HG03175 (cell line): ENCODE data around the gene HSPA12A.
A peak's percentile ranks its signal among the peaks of the same experiment; 100 is the strongest.

Source experiments
- ATAC-seq: cut with Tn5 transposase; IDR thresholded peaks from one replicate; pipeline ENCODE4 v1.9.1; 2021; ENCODE audit warnings: mild to moderate bottlenecking, moderate library complexity; ENCODE audit not compliant: unreplicated experiment

The HSPA12A gene

GRCh38 chr10:116742367-116743265, at the start of gene HSPA12A:
HSPA12A (minus strand) TSS chr10:116742566; CDS start chr10:116742469, 97 bp downstream.
- ATAC-seq = peak; percentile 92

- ATAC-seq = no peak
Measured at GRCh38 chr10:116791241-116791640, 48.9 kb upstream of the HSPA12A start.

- ATAC-seq = peak; percentile 86
Measured at GRCh38 chr10:116787893-116788665, 45.7 kb upstream of the HSPA12A start.

GRCh38 chr10:116787053-116787659, 44.8 kb upstream of the HSPA12A start:
- ATAC-seq = no peak

GRCh38 chr10:116785867-116786266, 43.5 kb upstream of the HSPA12A start:
- ATAC-seq = no peak

- no peak for ATAC-seq
Measured at GRCh38 chr10:116785282-116785681, 42.9 kb upstream of the HSPA12A start.

- no peak for ATAC-seq
Measured at GRCh38 chr10:116784651-116785050, 42.3 kb upstream of the HSPA12A start.

- ATAC-seq = no peak
Measured at GRCh38 chr10:116784035-116784434, 41.7 kb upstream of the HSPA12A start.

GRCh38 chr10:116783011-116783655, 40.8 kb upstream of the HSPA12A start:
- no peak for ATAC-seq

GRCh38 chr10:116781370-116781884, 39.1 kb upstream of the HSPA12A start:
- no peak for ATAC-seq

GRCh38 chr10:116780691-116781205, 38.4 kb upstream of the HSPA12A start:
- ATAC-seq = no peak

GRCh38 chr10:116779076-116779687, 36.8 kb upstream of the HSPA12A start:
- ATAC-seq = no peak

GRCh38 chr10:116777006-116777405, 34.6 kb upstream of the HSPA12A start:
- ATAC-seq = no peak

- ATAC-seq = no peak
Measured at GRCh38 chr10:116775488-116776400, 33.4 kb upstream of the HSPA12A start.

GRCh38 chr10:116774728-116775151, 32.4 kb upstream of the HSPA12A start:
- ATAC-seq = no peak

GRCh38 chr10:116772909-116773705, 30.7 kb upstream of the HSPA12A start:
- ATAC-seq = no peak

GRCh38 chr10:116771959-116772585, 29.7 kb upstream of the HSPA12A start:
- no peak for ATAC-seq
